ENCODE measurements around the gene VIM. TPM values are rescaled to one million over a fixed set of nuclear protein-coding genes. Genes with fewer than 3 reads are reported as not detected.
A peak's percentile ranks its signal among the peaks of the same experiment; 100 is the strongest.

The VIM gene
- total RNA-seq, 2 donors from 2014 or later, result 539 to 1,025 TPM

DNA sequence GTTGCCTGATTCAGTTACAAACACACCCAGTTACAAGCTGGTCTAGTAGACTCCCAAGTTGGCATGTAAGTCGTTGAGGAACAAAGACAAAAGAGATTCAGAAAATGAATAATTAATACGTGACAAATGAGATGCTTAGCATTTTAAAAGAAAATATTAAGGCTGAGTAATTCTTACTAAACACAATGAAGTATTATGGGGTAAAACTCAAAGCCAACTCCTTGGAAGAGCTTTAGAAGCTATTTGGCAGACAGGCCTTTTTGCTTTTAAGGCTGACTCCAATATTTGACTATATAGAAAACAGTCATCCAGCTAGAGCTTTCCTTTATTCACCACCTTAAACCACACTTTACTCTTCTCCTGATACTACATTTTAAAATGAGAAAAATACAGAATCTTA is 32.0 kb upstream of the VIM start:
- Histone ChIP-seq H3K27me3 (no peaks in the 10 kb centered on the region), H3K27ac (no peak overlapping the region), H3K4me1 (peaks cover 10% of the 10 kb centered on the region), H3K36me3 (replicated peaks in 1 of 2; ENCODE audit: insufficient read depth in 1 of 2, low read depth in 2 of 2) (no peaks in the 10 kb centered on the region), H3K4me3 (no peak overlapping the region), H3K9me3 (no peaks in the 10 kb centered on the region)
- no peak for ATAC-seq
- DNase-seq, result no peak
- 76 to 77% methylated on average over 2 of the region's 2 CpGs for WGBS, 2 donors
- intact Hi-C loops (cut with DNase I), result no loop called here
- no peak for TF ChIP-seq POLR2A (IDR thresholded peaks at IDR 0.05)
- TF ChIP-seq, protein P1, sequence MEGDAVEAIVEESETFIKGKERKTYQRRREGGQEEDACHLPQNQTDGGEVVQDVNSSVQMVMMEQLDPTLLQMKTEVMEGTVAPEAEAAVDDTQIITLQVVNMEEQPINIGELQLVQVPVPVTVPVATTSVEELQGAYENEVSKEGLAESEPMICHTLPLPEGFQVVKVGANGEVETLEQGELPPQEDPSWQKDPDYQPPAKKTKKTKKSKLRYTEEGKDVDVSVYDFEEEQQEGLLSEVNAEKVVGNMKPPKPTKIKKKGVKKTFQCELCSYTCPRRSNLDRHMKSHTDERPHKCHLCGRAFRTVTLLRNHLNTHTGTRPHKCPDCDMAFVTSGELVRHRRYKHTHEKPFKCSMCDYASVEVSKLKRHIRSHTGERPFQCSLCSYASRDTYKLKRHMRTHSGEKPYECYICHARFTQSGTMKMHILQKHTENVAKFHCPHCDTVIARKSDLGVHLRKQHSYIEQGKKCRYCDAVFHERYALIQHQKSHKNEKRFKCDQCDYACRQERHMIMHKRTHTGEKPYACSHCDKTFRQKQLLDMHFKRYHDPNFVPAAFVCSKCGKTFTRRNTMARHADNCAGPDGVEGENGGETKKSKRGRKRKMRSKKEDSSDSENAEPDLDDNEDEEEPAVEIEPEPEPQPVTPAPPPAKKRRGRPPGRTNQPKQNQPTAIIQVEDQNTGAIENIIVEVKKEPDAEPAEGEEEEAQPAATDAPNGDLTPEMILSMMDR (IDR thresholded peaks at IDR 0.05), result no peak

DNA sequence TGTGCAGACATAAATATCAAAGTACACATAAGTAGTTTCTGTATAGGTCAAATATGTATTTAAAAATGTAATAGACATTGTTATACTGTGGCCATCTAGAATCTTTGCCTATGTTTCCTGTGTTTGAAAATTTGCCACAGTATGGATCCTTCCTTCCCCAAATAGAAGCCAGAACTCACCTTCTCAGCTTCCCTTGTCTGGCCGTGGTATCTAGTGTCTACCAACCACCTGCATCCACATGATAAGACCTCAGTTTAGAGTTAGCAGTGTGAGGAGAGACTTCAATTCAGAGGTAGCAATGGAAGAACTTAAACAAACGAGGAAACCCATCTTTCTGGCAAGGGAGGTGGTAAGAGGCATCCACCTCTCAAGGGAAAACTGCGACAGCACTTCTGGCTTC is 31.5 kb upstream of the VIM start:
- Histone ChIP-seq H3K27ac (no peak overlapping the region), H3K27me3 (no peaks in the 10 kb centered on the region), H3K4me1 (peaks cover 11% of the 10 kb centered on the region), H3K9me3 (no peaks in the 10 kb centered on the region), H3K36me3 (replicated peaks in 1 of 2; ENCODE audit: insufficient read depth in 1 of 2, low read depth in 2 of 2) (no peaks in the 10 kb centered on the region), H3K4me3 (no peak overlapping the region)
- intact Hi-C loops (cut with DNase I), result no loop called here
- WGBS, 2 donors, result 64 to 70% methylated on average over 3 of the region's 3 CpGs
- DNase-seq, result no peak
- TF ChIP-seq, protein P1 (IDR thresholded peaks at IDR 0.05), result no peak
- TF ChIP-seq POLR2A (IDR thresholded peaks at IDR 0.05), result no peak
- ATAC-seq, result no peak

DNA sequence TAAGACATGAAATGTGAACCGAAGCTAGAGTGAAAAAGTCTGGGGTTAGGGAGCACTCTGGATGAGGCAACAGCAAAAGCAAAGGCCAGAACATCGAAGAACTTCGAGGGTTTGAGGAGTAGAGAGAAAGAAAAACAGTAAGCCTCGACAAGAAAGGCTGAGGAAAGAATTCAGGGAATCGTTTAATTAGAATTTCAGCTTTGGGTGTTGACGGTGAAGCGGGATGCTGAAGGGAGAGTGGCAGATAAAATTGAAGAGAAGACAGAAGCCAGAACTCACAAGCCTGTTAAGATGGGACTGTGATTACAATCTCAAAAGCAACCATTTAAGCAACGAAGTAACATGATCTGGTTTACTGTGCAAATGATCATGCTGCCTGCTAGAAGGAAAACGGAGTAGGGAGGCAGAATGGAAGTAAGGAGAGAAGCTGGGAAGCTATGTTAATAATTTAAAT is 28.7 kb upstream of the VIM start:
- H3K4me3 ChIP-seq, result no peak overlapping the region
- TF ChIP-seq POLR2A (IDR thresholded peaks at IDR 0.05), result no peak
- TF ChIP-seq, protein P1 (IDR thresholded peaks at IDR 0.05), result no peak
- DNase-seq, result no peak
- no peaks in the 10 kb centered on the region for H3K27me3 ChIP-seq
- H3K27ac ChIP-seq, result no peak overlapping the region
- peaks cover 15% of the 10 kb centered on the region for H3K4me1 ChIP-seq
- WGBS, 2 donors, result 45 to 61% methylated on average over 9 of the region's 9 CpGs
- H3K36me3 ChIP-seq (replicated peaks in 1 of 2; ENCODE audit: insufficient read depth in 1 of 2, low read depth in 2 of 2), result no peaks in the 10 kb centered on the region
- no peak for ATAC-seq
- no peaks in the 10 kb centered on the region for H3K9me3 ChIP-seq
- intact Hi-C loops (cut with DNase I), result no loop called here

DNA sequence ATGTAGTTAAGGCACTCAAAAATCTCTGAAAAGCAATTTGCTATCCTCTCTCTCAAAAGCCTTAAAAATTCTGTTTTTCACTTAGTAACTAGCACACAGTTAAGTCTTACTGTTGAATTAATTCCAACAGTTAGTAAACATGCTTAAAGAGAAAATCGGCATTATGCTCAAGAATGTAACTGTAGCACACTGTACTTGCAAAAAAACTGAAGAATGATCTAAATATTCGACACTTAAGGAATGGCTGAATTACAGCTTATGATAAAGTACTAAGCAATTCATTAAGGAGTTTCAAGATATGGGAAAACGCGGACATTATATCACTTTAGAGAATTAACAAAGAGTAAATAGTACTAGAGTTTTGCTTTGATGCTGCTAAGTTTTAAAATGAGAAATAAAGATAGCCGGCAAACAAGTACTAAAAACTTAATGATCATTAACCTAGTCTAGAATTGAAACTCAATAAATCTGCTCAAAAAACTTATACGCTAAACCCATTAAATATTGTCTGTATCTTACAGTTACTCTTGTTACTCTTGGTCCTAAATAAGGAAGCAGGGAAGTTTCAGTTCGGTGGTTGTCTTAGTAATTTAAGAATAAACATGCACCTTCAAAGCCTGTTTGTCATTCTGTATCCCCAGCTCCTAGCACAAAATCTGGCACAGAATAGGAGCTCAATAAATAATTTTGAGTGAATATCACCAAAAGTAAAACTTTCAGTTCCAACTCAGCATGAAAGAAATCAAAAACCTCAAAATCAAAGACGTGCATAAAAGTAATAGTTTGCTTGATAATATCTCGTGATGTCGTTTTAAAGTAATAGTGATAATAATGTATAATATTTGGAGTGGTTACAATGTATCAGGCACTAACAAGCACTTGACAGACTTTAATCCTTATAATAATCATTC is 27.8 kb upstream of the VIM start:
- Histone ChIP-seq H3K4me1 (peaks cover 15% of the 10 kb centered on the region), H3K4me3 (peak overlapping the region; percentile 50 to 79), H3K27me3 (no peaks in the 10 kb centered on the region), H3K9me3 (no peaks in the 10 kb centered on the region), H3K27ac (peak overlapping the region; percentile 88 to 96 (median 94)), H3K36me3 (replicated peaks in 1 of 2; ENCODE audit: insufficient read depth in 1 of 2, low read depth in 2 of 2) (no peaks in the 10 kb centered on the region)
- no peak for ATAC-seq
- intact Hi-C loops (cut with DNase I), result no loop called here
- 4 to 7% methylated on average over 10 of the region's 10 CpGs for WGBS, 2 donors
- TF ChIP-seq, protein P1 (IDR thresholded peaks at IDR 0.05), result no peak
- TF ChIP-seq POLR2A (IDR thresholded peaks at IDR 0.05), result no peak
- DNase-seq, result no peak
